ENCODE measurements around the gene ATRIP.
A peak's percentile ranks its signal among the peaks of the same experiment; 100 is the strongest.

The ATRIP gene

DNA sequence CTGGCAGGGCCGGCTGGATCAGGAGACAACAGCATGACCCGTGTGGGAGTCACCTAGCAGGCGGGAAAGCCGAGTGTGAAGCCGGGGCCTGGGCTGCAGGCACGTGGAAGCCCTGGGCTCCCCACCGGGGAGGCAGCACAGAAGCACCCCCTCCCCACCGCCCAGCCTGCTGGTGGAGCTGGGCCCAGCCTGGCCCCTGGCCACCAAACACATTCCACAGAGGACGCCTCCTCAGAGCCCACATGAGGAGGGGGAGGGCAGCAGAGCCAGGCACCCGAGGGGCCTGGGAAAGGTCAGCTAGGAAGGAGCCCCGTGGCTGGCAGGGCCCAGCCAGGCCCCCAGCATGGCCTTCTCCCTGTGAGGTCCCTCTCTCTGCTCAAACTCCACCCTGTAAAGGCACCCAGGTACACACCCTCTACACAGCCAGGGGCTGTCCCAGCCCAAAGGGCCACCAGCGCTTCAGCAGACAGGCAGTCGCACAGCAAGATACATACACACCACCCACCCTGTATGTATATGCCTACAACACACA lies 21.2 kb upstream of the ATRIP start:
- DNase-seq, result no peak

DNA sequence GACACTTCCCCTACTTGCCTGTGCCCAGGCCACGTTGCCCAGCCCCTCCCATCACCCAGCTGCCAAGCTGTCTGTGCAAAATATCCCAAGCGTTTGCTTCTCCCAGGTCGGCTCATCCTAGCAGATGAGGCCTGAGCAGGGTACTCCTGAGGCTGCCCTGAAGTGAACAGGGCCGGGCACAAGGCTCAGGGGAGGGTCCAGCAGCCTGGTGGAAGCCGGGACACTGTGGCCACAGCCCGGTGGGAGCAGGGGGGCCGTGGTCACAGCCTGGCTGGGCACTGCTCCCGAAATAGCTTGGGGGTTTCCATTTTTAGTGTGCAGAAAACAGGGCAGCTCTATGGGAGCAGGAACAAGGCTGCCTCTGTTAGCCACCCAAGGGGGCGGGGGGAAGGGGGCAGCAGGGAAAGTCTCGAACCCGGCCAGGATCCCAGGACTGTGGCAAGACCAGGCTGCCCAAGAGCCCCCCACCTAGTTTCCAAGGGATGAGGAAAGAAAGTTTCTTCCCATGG lies 20.1 kb upstream of the ATRIP start:
- peak; percentile 84 for DNase-seq

DNA sequence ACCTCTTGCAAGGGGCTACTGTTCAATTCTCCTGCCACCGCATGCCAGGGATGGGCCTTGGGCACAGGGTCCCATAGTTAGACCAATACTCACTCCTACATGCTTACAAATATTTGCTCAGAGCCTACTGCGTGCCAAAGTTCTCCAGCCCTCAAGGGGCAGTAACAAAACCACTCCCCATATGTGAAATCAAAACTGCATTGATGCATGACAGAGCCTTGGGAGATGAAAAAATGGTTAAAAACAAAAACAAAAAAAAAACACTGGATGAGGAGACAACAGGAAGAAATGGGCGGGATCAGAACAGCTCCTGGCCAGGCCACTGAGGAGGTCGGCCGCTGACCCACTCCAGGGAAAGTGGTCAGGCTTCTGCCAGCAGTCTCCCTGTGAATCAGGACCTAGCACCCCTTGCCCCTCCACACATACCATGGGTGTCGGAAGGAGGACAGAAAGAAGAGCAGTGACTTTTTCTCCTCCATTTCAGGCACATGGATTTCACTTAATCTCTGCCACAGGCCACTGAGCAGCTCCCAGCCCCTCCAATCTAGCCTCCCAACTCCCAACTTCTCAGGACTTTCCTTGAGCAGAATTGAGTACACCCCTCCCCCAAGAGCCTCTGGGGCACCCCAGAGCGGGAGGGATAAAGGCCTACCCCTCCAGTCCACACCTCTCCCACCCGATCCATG lies 19.4 kb upstream of the ATRIP start:
- no peak for DNase-seq

DNA sequence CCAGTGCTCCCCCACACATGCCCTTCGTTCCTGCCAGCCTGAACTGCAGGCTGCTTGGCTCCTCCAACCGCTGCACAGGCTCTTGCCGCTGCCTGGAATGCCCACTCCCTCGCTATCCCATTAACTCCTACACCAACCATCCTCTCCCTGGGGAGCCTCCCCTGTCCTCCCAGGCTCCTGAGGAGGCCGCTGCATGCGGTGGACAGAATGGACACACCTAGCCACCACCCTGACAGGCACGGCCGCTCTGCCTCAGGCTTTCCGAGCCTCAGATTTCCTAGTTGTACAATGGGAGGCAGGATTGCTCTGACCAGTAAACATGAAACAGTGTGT lies 18.9 kb upstream of the ATRIP start:
- no peak for DNase-seq

DNA sequence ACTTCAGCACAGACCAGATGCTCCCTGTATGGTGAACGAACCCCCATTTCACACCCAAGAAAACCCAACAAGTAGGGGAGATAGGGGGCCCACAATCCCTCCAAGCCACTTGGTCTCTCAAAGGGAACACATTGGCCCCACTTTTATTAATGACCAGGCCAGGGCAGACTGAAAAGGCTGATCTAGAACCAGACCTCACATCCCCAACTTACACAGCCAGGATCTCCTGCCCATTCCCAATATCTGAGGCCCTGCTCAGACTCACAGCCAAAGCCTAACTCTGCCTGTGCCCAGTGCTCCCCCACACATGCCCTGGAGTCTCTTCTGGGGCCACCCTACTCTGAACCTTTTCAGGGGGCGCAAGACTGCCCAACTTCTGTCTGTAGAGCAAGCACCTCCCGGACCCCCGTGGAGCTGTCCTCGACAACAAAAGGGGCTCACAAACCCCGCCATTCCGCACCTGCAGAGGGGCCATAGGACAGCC lies 18.4 kb upstream of the ATRIP start:
- DNase-seq, result no peak

DNA sequence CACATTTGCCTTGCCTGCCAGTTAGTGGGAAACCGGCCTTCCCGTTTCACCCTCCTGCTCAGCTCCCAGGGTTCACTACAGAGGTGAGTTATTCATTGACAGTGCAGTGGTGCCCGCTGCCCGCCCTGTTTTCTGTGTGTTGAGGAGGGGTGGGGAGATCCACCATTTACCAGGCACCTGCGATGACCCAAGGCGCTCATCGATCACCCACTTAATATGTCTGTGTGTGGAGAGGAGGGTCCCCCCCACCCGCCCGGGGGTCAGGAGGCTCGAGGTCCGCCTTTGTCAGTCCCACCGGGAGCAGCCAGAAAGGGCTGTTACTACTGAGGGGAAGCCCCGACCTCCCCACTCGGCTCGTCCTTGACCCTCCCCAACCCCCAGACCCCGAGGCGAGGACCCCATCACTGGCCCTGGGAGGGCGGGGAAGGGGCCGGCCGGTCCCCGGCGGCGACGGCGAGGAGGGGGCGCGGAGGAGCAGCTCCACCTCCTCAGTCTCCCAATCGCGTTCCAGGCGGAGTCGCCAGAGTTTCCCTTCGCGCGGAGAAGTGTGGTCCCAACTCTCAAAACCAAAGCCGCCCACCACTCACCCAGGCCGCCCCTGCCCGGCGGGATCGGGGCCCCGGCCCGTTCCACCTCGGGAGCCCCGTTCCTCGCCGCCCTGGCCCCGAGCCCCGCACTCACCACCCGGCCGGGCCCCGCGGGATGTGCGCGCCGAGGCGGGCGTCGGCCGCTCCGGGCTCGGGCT lies 17.8 kb upstream of the ATRIP start:
- DNase-seq, result peak; percentile 75

DNA sequence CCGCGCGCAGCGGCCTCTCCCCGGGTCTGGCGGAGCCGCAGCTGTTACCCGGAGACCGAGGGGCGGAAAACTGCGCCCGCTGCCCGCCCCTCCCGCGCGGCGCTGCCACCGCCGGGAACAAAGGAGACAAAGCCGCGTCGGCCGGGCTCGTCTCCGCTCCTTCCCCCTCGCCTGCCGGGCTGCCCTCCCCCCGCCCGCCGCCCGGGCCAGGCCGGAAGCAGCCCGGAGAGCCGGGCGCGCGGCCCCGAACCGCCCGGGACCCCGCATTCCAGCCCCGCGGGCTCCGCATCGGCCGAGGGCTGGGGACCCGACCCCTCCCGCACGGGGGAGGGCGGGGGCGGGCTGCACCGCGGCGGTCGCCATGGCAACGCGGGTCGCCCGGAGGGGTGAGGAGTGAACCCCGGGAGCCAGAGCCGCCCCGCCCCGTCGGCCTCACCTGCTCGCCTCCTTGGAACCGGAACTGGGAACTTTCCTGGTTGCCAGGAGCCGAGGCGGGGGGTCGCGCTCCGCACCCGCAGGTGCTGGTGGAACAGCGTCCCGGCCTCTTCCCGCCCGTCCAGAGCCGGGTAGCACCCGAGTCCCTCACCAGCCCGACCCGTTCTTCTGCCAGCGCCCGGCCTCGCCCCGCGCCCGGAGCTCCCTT lies 17.1 kb upstream of the ATRIP start:
- peak; percentile 64 for DNase-seq

DNA sequence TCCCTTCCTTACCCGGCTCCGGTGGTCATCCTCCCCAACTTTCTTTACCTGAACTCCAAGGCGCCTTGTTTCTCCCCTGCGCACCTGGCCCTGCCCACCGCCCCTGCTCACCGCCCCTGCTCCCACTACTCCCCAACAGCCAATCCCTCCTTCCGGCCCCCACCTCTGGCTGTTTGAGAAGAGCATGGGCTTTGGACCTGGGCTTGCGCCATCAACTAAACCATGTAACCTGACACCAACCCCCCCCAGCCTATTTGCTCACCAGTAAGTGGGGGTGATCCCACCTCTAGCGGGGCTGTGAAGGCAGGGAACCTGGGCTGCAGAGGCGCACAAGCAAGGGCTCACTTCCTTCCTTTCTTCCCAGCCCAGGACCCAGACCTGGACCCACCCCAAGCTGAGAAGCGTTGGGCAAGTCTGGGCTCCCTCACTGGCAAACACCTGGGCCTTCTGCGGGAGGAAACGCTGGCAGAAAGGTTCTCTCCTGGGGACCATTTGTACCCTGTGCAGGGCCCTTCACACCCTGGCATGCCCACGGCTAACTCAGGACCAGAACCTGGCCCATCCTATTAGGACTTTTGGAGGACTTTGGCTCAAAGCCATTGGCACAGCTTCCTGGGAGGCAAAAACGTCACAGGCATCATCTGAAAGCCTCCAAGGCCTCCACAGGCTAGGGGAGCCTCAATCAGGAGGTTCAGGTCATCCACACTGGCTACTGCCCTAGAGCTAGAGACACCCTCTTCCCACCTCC lies 16.4 kb upstream of the ATRIP start, which contains the start of gene PLXNB1:
PLXNB1 (minus strand) TSS at position 127 of the 748 bp plus-strand sequence. CDS start 5,475 bp downstream, outside the sequence.
- peak; percentile 71 for DNase-seq

DNA sequence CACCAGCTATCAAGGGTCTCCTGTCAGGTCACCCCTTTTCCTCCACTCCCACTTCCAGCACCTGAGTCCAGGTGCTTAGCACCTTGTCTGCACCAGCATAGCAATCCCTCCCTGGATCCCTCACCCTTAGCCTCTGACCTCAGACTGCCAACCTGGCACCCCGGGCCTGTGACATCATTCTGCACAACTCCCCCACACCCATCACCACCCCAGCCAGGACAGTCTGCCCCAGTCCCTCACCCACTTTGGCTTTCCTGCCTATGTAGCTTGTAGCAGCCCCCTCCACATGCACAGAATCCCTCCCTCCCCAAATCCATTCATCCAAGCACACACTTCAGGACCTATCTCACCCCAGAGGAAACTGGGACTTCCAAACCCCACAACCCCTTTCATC lies 15.8 kb upstream of the ATRIP start:
- no peak for DNase-seq

DNA sequence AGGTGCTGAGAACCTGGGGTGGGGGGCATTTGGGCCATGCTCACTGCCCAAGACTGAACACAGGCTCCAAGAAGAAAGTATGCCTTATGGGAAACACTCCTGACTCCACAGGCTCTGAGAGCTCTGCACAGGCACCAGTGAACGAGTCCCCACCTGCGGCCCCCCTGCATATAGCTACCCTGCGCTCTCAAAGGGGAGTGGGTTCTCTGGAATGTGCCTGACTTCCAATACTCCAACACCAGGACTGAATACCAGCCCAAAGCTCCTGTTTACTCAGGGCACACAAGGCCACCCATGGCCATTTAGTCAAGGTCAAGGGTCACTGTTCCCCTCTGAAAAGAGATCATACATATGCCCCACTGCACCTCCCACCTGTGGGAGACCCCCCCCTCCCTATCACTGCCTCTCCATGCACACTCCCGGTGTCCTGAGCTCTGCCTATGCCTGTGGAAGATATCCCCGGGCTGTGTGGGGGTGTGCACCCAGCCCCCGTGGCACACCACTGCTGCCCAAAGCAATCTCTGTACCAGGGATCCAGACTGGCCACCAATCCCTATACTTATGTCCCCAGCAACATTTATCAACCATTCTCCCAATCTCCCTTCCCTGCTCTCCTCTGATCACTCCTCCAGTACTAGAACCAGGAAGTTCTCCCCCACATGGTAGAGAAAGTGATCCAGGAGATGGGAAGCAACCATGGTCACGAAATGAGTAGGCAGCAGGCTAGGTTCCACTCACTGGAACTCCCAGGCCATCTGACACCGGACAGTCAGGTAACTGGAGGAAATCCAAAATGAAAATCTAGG lies 15.1 kb upstream of the ATRIP start:
- no peak for DNase-seq

DNA sequence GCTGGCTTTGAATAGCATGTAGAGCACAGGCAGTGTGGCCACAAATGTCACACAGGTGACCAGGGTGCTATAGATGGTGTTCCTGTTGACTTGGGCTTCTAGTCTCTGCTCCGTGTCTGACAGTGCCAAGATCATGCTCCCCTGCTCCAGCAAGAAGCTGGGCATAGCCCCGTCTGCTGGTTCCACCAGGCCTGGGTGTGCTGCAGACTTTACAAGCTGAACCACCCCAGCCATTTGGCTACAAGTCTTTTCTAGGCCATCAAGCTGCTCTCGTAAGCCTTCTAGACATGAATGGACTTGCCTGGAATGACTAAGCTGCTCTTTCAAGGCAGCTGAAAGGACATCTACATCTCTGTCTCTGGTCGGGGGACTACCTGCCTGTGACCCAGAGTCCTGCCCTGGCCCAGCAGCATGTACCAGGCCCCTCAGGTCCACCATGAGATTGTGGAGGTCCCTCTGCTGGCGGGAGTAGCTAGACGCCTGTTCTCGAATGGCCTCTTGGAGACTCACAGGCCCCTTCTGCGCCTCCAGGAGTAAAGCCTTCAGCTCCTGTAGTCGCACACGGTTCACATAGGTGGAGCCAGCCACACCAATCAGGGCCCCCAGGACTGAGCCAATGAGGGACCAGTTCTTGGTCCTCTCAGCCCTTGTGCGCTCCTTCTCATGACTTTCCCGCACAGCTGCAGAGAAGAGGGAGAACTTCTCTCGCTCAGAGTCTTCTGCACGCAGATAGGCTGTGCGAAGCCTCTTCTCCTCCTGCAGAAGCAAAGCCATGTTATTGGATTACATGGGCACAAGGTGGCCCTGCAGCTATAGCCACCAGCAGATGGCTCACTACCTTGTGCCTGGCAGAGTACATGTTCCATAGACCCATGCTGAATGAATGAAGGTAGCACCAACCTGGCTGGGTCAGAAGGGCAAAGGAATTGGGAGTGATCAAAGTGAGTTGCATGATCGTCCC lies 13.8 kb upstream of the ATRIP start:
- DNase-seq, result no peak

DNA sequence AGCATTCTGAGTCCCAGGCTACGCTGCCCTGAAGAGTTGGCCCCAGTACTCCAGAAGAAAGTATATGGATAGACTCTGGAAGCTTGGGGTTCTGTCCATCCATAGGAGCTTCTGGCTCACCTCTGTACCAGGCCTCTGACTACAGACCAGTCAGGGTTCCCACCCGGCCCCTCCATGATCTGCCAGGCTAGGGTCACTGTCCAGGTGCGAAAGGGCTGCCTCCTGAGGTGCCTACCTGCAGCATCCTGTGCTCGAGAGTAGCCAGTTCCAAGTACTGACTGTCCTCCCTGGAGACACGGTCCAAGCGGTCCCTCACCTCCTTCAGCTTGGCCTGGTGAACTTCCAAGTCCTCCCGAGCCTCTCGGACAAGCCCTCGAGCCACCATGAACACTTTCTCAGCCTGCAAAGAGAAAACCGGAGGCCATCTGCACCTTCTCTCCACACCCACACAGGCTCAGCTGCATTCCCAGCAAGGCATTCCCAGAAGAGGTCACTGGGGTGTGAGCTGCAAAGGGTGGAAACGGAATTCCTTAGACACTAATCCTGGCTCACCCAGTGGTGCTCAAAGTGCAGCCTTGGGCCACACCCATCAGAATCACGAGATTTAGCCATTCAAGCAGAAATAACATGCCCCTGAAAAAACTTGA lies 12.9 kb upstream of the ATRIP start:
- DNase-seq, result no peak

DNA sequence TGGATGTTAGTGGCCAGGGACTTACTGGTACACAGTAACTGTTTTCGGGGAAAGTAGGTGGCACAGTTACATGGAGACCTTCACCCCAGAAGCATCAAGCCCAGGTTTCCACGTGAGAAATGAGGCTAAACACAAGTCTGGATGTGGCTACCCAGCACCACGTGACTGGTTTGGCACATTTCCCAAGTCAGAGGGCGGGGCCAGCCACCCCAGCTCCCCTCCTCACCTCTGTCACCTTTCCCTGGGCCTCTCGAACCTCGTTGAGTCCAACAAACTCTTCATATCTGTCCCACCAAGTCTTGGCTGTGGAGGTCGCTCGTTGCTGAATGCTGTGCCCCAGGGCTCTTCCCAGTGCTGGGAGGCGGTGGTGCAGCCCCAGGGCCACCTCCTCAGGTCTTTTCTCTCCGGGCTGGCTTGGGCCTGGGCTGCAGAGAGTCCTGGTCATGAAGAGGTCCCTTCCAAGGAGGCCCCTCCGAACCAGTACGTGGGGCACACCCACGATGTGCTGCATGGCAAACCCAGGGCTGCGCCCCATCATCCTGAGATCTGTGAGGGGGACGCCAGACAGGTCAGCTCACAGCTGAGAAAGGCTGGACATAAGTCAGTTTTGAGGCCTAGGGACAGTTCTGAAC lies 11.8 kb upstream of the ATRIP start:
- no peak for DNase-seq

DNA sequence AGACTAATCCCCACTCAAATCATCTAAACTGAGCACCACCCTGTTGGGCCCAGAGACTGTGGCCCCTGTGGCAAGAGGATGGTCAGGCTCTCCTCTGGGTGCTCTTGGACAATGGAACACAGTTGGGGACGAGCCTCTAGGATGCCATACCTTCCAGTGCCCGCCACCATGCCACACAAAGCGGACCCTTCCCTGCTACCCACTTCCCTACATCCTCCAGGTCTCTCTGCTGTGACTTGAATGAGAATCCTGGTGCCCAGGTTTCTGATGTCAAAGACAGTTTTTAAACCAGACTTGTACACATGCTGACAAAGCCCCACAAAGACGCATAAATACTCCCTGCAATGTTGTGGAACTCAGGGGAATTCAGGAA lies 11.3 kb upstream of the ATRIP start:
- DNase-seq, result no peak

DNA sequence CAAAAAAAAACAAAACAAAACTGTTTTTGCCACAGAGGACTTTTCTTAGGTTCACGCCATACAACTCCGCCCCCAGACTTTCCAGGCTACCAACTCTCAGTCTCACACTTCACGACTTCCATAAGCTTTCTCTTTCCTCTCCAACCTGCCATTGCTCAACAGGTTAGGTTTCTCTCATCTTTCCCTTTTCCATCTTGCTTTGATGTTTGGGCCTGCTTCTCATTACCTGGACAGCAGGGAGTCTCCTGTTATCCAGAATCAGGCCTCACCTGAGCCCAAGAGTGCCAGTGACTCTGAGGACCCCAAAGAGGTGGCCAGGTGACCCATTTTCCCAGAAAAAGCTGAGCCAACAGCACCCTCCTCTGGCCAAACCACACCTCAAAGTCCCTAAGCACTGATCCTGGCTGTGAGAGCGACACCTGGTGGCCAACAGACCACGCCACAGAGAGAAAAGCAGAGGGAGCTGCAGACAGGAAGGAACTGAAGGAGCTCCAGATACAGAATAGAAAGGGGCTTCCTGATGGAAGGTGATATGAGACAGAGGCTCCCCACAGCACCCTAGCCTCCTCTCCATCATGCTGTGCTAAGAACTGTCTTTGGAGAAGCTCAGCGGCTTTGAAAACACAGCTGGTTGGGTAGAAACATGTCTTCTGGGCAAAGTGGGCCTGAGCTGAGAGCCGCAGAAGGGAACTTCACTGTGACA lies 10.6 kb upstream of the ATRIP start:
- peak; percentile 90 for DNase-seq

DNA sequence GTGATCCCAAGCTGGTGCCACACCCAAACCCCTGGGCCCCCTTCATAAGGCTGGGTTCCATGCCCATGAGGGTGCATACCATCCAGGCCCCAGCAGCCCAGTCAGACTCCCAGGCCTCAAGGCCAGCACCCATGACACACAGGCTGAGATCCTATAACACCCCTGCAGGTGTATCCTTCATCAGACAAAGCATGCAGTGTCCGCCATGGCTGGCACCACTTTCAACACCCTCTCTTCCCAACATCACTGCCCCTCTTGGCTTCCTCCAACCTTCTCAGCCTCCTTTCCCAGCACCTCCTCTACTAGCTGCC lies 10.1 kb upstream of the ATRIP start:
- DNase-seq, result no peak

DNA sequence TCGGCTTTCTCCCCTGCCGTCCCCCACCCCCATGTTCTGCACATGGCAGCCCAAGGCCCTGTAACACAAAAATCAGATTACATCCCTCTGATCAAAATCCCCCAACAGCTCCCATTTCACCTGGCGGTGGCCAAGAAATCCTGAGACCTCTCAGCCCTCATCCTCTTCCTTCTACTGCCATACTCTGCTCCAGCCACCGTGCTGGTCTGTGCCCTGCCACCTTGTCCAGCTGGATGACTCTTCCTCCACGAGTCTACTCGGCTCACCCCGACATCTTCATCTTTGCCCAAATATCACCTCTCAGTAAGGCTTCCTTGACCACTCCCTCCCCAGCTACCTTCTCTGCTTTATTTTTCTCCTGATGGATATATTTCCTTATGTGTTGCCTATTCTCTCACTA lies 9.7 kb upstream of the ATRIP start:
- no peak for DNase-seq

DNA sequence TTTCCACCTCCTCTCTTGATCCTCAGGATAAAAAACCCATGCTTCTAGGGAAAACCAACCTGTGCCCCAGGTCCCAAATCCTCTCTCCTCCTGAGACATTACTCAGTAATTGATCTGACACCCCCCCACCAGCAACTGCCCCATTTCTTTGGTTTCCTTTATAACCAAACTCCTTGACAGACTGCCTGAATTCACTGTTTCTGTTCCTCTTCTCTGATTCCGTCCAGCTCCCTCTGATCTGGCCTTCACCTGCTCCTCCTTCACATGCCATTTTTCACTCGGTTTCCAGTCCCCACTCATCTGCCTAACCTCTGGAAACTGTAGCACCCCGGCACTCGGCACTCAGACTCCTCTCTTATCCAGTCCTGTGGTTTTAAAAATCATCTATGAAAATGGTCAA lies 8.7 kb upstream of the ATRIP start:
- no peak for DNase-seq

All from femur (tissue), 1 donor.